ENCODE results near the gene NCK2. TPM values are rescaled to one million over a fixed set of nuclear protein-coding genes. Genes with fewer than 3 reads are reported as not detected.

NCK2 gene
- total RNA-seq, 1 donor from 2014 or later: 45.9 TPM

DNA sequence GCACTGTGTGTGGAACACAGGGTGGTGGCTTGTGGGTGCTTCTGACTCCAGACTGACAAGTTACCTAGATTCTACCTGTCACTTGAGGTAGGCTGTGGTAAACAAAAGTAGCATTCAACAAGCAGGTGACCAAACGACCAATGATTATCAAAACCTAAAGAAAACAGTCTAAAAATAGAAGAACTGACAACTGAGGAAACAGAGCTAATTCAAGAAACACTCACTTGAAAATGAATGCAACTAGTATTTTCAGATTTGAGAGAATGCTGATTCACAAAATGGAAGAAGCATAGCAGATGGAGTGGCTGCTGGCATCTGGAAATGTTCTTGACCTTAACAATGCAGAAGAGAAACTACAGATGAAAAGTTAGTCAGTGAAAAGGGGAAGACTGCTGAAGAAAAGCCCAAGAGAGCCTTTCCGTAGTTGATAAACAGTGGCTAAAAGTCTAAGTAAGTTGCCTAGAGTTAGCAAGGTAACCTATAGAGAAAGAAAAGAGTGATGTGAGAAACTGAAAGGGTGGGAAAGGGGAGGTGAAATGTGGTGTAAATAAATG is 170.4 kb downstream of the NCK2 start:
- Histone ChIP-seq H3K4me1 (no peaks in the 10 kb centered on the region), H3K9me3 (peaks cover 9% of the 10 kb centered on the region), H3K27ac (no peak overlapping the region), H3K27me3 (no peaks in the 10 kb centered on the region), H3K4me3 (no peak overlapping the region), H3K36me3 (no peaks in the 10 kb centered on the region)
- intact Hi-C loops (cut with DNase I): no loop called here
- TF ChIP-seq POLR2AphosphoS5 (IDR thresholded peaks at IDR 0.05; ENCODE audit: insufficient read depth in 1 of 2, low read depth in 1 of 2): no peak
- TF ChIP-seq, protein P1, sequence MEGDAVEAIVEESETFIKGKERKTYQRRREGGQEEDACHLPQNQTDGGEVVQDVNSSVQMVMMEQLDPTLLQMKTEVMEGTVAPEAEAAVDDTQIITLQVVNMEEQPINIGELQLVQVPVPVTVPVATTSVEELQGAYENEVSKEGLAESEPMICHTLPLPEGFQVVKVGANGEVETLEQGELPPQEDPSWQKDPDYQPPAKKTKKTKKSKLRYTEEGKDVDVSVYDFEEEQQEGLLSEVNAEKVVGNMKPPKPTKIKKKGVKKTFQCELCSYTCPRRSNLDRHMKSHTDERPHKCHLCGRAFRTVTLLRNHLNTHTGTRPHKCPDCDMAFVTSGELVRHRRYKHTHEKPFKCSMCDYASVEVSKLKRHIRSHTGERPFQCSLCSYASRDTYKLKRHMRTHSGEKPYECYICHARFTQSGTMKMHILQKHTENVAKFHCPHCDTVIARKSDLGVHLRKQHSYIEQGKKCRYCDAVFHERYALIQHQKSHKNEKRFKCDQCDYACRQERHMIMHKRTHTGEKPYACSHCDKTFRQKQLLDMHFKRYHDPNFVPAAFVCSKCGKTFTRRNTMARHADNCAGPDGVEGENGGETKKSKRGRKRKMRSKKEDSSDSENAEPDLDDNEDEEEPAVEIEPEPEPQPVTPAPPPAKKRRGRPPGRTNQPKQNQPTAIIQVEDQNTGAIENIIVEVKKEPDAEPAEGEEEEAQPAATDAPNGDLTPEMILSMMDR (IDR thresholded peaks at IDR 0.05): no peak
- no peak for TF ChIP-seq POLR2A (IDR thresholded peaks at IDR 0.05)
- DNase-seq (ENCODE audit: extremely low spot score in 2 of 2): no peak

DNA sequence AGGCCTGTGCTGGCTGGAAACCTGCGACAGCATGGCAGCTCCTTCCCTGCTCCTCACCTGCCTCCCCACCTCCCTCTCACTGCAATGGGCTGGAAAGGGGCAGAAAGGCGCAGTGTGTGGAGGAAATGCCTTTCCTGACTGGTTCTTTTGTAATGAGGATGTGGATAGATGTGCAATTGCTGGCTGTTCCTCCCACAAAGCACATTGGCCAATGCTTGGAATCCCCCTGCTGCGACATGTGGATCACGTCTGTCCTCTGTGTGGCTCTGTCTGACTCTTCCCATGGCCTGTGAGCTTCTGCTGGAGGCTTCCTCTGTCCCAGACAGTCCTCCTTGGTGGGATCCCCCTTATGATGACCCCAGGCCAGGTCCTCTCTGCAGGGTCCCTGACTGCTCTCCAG is 172.5 kb downstream of the NCK2 start:
- intact Hi-C loops (cut with DNase I): no loop called here
- DNase-seq (ENCODE audit: extremely low spot score in 2 of 2): no peak
- Histone ChIP-seq H3K4me3 (no peak overlapping the region), H3K27me3 (no peaks in the 10 kb centered on the region), H3K9me3 (peaks cover 9% of the 10 kb centered on the region), H3K36me3 (no peaks in the 10 kb centered on the region), H3K4me1 (no peaks in the 10 kb centered on the region), H3K27ac (no peak overlapping the region)
- TF ChIP-seq POLR2A (IDR thresholded peaks at IDR 0.05) (no peak), POLR2AphosphoS5 (IDR thresholded peaks at IDR 0.05; ENCODE audit: insufficient read depth in 1 of 2, low read depth in 1 of 2) (no peak)
- TF ChIP-seq, protein P1 (IDR thresholded peaks at IDR 0.05): no peak

DNA sequence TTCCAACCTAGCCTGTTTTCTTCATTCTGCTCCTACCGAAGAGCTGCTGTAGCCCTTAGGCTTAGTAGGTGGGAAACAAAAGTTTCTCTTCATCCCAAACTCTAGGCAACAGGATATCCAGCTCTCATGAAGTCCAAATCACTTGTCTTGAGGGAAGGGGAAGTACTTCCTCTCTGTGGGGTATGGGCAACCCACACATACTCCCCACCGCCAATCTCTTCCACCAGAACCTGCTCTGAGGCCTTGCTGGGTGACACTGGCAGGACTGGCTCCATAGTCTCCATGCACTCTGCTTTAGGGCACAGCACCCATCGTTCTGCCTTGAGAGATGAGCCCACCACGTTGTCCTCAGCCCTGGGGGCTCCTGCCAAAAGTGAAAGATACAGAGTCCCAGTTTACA is 173.0 kb downstream of the NCK2 start:
- no peak for TF ChIP-seq POLR2AphosphoS5 (IDR thresholded peaks at IDR 0.05; ENCODE audit: insufficient read depth in 1 of 2, low read depth in 1 of 2)
- no peaks in the 10 kb centered on the region for H3K27me3 ChIP-seq
- DNase-seq (ENCODE audit: extremely low spot score in 2 of 2): peak in 1 of 2 donors; percentile 56
- intact Hi-C loops (cut with DNase I): no loop called here
- H3K9me3 ChIP-seq: peaks cover 9% of the 10 kb centered on the region
- no peak overlapping the region for H3K4me3 ChIP-seq
- no peaks in the 10 kb centered on the region for H3K4me1 ChIP-seq
- H3K27ac ChIP-seq: no peak overlapping the region
- H3K36me3 ChIP-seq: no peaks in the 10 kb centered on the region

DNA sequence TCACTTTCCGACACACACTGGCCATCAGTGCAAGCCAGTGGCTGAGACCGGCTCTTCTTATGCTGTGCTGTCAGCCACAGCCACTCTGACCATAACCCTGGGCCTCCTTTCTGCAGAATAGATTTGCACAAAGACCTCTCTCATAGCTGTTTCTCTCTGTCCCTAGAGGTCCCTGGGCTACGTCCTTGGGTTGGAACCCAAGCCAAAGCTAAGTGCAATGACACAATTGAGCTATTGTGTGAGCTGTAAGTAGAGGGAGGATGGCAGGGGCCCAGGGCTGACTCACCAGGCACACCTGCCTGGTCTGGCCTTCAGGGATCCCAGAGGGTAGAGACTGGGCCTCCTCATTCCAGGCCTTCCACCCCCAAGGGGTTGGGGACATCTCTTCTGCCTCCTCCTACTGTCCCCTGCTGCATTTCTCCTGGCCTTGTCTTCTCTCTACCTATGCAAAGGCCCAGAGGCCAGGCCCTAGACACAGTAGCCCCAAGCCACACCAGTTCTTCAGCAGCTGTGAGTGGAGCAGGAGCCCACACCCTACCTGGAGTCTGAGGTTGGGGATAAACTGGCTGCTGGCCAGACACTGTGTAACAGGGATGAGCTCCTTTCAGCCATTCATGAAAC is 174.6 kb downstream of the NCK2 start:
- DNase-seq (ENCODE audit: extremely low spot score in 2 of 2): peak in 1 of 2 donors; percentile 85
- no peaks in the 10 kb centered on the region for H3K4me1 ChIP-seq
- no peak overlapping the region for H3K4me3 ChIP-seq
- no peaks in the 10 kb centered on the region for H3K36me3 ChIP-seq
- H3K27me3 ChIP-seq: no peaks in the 10 kb centered on the region
- intact Hi-C loops (cut with DNase I): no loop called here
- no peak for TF ChIP-seq POLR2AphosphoS5 (IDR thresholded peaks at IDR 0.05; ENCODE audit: insufficient read depth in 1 of 2, low read depth in 1 of 2)
- no peak overlapping the region for H3K27ac ChIP-seq
- H3K9me3 ChIP-seq: peaks cover 9% of the 10 kb centered on the region

DNA sequence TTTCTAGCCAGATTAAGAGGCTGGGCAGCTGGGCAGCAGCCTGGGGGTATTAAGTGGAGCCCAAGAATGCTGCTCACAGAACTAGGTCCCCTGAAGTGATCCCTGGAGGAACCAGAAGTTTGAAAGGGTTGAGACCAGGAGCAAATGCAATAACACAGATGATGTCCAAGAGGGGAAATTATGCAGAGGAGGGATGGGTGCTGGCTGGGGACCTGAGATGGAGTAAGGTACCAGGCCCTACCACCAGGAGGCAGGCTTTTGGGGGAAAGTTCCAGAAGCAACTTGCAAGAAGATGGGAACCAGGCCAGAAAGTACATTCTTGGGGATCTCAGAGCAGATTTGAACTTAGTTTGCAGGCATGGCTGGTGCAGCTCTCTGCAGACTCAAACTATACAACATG is 175.1 kb downstream of the NCK2 start:
- H3K4me1 ChIP-seq: no peaks in the 10 kb centered on the region
- no peaks in the 10 kb centered on the region for H3K36me3 ChIP-seq
- no peak for DNase-seq (ENCODE audit: extremely low spot score in 2 of 2)
- peaks cover 5% of the 10 kb centered on the region for H3K9me3 ChIP-seq
- intact Hi-C loops (cut with DNase I): no loop called here
- H3K27ac ChIP-seq: no peak overlapping the region
- TF ChIP-seq POLR2A (IDR thresholded peaks at IDR 0.05) (no peak), POLR2AphosphoS5 (IDR thresholded peaks at IDR 0.05; ENCODE audit: insufficient read depth in 1 of 2, low read depth in 1 of 2) (no peak)
- TF ChIP-seq, protein P1 (IDR thresholded peaks at IDR 0.05): no peak
- H3K4me3 ChIP-seq: no peak overlapping the region
- no peaks in the 10 kb centered on the region for H3K27me3 ChIP-seq

DNA sequence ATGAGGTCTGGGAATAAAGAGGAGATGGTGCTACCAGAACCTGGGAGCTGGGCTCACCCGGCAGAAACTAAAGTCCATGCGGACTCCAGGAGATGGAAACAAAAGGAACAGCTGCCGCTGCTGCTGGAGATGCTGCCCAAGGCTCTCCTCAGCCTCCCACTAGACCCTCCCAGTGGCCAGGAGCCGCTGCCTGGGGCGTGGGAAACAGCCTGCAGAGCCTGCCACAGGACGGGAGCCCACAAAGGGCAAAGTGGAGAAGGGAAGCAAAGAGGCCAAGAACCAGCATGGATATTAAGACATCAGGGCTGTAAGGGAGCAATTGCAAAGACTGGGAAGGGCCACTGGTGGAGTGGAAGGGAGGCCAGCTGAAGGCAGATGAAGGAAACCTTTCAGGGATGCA is 179.6 kb downstream of the NCK2 start:
- H3K36me3 ChIP-seq: no peaks in the 10 kb centered on the region
- no peak for DNase-seq (ENCODE audit: extremely low spot score in 2 of 2)
- H3K4me3 ChIP-seq: no peak overlapping the region
- H3K27ac ChIP-seq: no peak overlapping the region
- H3K4me1 ChIP-seq: no peaks in the 10 kb centered on the region
- no peaks in the 10 kb centered on the region for H3K27me3 ChIP-seq
- no peak for TF ChIP-seq POLR2AphosphoS5 (IDR thresholded peaks at IDR 0.05; ENCODE audit: insufficient read depth in 1 of 2, low read depth in 1 of 2)
- H3K9me3 ChIP-seq: no peaks in the 10 kb centered on the region
- intact Hi-C loops (cut with DNase I): no loop called here

Measured in vagina (tissue), 2 donors.